GM12801 (cell line): Measurements from ENCODE around the gene PPM1E.

Experiments used
- TF ChIP-seq, protein P1 (sequence below): IDR thresholded peaks from one replicate; pipeline ENCODE4 v1.5.1; 2011; ENCODE audit warnings: control low read depth; ENCODE audit not compliant: insufficient read length; ENCODE audit errors: extremely low read depth

The PPM1E gene

DNA sequence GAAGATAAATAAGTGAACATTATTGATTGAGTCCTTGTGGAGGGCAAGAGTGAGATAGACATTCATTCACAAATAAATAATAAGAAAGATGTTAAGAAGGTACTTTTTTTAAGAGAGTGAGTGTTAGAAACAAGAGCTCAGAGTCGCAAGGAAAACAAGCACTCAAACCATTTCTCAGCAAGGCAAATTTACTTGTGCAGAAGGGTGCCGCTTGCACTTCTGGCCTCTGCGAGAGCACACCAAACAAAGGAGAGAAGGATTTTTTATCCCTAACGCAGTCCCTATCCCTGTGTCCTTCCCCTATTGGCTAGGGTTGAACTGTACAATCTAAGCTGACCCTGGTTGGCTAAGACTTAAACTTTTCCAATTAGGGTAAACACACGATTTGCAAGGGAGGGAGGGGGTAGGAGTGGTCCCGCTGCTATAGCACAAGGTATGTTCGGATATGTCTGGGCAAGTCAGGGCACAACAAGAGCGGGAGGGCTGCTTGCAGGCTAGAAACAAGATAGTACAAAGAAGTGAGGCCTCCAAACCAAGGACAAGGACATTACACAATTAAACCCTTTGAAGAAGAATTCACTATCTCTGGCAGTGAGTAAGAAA, 156.2 kb downstream of the PPM1E start:
- TF ChIP-seq, protein P1, sequence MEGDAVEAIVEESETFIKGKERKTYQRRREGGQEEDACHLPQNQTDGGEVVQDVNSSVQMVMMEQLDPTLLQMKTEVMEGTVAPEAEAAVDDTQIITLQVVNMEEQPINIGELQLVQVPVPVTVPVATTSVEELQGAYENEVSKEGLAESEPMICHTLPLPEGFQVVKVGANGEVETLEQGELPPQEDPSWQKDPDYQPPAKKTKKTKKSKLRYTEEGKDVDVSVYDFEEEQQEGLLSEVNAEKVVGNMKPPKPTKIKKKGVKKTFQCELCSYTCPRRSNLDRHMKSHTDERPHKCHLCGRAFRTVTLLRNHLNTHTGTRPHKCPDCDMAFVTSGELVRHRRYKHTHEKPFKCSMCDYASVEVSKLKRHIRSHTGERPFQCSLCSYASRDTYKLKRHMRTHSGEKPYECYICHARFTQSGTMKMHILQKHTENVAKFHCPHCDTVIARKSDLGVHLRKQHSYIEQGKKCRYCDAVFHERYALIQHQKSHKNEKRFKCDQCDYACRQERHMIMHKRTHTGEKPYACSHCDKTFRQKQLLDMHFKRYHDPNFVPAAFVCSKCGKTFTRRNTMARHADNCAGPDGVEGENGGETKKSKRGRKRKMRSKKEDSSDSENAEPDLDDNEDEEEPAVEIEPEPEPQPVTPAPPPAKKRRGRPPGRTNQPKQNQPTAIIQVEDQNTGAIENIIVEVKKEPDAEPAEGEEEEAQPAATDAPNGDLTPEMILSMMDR = no peak

DNA sequence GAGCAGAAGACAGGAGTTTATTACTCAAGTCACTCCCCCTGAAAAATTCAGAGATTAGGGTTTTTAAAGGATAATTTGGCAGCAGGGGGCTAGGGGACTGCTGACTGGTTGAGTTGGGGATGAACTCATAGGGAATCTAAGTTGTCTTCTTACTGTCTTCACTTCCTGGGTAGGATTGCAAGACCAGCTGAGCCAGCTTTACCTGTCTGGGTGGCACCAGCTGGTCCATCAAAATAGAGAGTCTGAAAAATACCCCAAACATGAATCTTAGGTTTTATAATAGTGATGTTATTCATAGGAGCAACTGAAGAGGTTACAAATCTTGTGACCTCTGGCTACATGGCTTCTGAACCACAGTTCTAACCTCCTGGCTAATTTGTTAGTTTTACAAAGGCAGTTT, 157.9 kb downstream of the PPM1E start:
- TF ChIP-seq, protein P1 = no peak

DNA sequence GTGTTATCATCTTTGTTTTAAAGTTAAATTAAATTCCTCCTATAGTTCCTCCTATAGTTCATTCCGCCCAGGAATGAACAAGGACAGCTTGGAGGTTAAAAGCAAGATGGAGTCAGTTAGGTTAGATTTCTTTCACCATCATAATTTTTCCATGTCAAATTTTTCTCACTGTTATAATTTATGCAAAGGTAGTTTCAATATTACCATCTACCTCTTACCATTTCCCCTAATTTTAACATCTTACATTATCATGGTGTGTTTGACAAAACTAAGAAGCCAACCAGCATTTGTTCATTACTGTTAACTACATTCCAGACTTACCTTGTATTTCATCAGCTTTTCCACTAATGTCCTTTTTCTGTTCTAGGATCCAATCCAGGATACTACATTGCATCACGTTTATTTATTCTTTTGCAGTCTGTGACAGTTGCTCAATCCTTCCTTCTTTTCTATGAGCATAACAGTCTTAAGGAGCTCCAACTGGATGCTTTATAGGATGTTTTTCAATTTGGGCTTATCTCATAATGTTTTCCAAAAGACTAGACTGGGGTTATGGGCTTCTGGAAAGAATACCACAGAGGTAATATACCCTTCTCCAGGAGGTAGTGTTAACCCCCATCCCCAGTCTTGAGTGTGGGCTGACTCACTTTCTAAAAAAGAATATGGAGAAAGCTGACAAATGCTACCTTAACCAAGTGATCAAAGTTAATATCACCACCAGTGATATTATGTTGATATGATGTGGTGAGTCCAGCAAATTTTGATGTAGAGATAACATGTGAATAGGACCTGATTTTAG, 158.5 kb downstream of the PPM1E start:
- TF ChIP-seq, protein P1 = no peak

DNA sequence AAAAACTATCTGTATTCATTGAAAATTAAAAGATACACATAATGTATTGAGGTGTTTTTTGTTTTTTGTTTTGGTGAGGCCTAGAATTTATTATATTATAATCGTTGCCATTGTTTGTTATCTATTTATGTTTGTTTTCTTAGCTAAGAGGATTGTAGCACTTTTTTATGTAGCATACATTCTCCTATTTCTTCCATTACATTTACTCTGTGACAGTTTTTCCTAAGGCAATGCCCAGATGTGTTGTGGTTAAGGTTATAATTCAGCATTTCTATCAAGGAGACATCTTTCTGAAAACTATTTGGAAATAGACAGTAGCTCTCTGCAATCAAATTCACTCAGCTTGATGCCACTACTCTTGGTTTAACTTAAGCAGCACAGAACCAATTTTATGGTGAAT, 161.6 kb downstream of the PPM1E start:
- TF ChIP-seq, protein P1 = no peak

DNA sequence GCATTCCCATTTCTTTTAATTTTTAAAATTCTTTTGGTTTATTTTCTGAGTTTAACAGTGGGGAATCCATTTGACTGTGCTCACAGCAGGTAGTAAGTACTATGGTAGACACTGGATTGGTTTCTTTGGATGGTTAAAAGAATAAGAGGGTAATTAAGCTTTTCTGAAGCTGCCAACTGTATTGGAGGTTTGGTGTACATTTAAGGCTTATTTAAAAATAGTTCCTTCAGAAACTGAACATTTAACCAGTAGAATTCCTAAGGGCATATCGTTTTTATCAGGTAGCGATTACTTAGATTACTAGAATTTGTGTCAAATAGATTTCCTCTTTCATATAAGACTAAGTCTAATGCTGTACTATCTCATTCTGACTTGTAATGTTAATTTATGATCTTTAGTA, 162.4 kb downstream of the PPM1E start:
- TF ChIP-seq, protein P1 = no peak

DNA sequence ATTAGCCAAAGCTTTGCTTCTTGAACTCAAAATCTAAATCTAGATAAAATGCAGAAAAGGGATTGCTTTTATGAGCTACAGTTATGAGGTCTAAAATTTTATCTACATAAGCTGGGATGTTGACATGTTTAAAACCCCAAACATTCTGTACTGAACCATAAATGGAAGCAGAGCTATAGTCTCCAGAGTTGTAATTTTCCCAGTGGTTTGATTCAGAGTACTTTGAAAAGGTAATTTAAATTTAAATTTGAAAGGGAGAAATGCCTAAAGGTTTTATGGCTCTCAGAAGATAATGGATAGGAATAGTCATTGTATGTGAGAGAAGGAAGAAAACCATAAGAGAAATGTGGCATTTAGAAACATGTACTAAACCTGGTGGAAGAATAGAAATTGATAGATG, 163.2 kb downstream of the PPM1E start:
- TF ChIP-seq, protein P1 = no peak

DNA sequence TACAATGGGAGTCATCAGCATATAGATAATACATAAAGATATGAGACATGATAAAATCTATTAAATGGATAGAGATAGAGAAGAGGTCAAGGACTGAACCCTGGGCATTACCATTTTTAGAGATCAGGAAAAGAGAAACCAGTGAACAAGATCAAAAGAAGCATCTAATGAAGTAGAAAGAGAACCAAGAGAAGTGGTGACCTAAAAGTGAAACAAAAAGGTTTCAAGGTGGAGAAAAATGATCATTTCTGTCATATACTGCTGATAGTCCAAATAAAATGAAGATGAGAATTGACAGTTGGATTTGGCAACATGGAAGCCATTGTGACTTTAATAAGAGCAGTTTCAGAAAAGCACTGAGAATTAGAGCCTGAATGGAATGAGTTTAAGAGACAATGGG, 165.1 kb downstream of the PPM1E start:
- TF ChIP-seq, protein P1 = no peak
